Glutamatergic neuron (in vitro differentiated cells): ENCODE data around the gene CACNA1H. TPM values are rescaled to one million over a fixed set of nuclear protein-coding genes. Genes with fewer than 3 reads are reported as not detected.
"Not testable (repeated sequence)": the region's sequence is repeated elsewhere in the genome, so short reads cannot be mapped to it uniquely, and the experiment has no call there.

Source experiments
- DNase-seq: peaks from one replicate; pipeline ENCODE4 v3.0.0; 2022
- H3K27ac Mint-ChIP-seq: one replicate; pipeline ENCODE4 v1.8.0; 2020; ENCODE audit warnings: mild to moderate bottlenecking, mixed read lengths, inconsistent platforms; ENCODE audit not compliant: unreplicated experiment
- H3K27me3 Mint-ChIP-seq: one replicate; pipeline ENCODE4 v1.8.0; 2020; ENCODE audit warnings: mild to moderate bottlenecking, moderate library complexity, mixed read lengths, inconsistent platforms; ENCODE audit not compliant: unreplicated experiment
- H3K36me3 Mint-ChIP-seq: one replicate; pipeline ENCODE4 v1.8.0; 2020; ENCODE audit warnings: mild to moderate bottlenecking, mixed read lengths, inconsistent platforms; ENCODE audit not compliant: unreplicated experiment
- H3K4me1 Mint-ChIP-seq: one replicate; pipeline ENCODE4 v1.8.0; 2020; ENCODE audit warnings: mild to moderate bottlenecking, low read depth, mixed read lengths, inconsistent platforms; ENCODE audit not compliant: unreplicated experiment
- H3K4me3 Mint-ChIP-seq: one replicate; pipeline ENCODE4 v1.8.0; 2020; ENCODE audit warnings: mild to moderate bottlenecking, mixed read lengths, inconsistent platforms; ENCODE audit not compliant: unreplicated experiment
- H3K9me3 Mint-ChIP-seq: one replicate; pipeline ENCODE4 v1.8.0; 2020; ENCODE audit warnings: mild to moderate bottlenecking, moderate library complexity, mixed read lengths, inconsistent platforms; ENCODE audit not compliant: unreplicated experiment
- total RNA-seq: library from RNA; stranded (reverse); fragmentation: NEBNext Ultra II Directional; extraction: Animal tissue kit (Norgen Biotek cat#: 25700); gene quantifications from one replicate; pipeline ENCODE4 v1.2.1, GENCODE V29; 2021; ENCODE audit not compliant: unreplicated experiment
- TF ChIP-seq, protein P1 (sequence below): fragments of 200-600 bp; sonication (generic); IDR thresholded peaks from one replicate; pipeline ENCODE4 v1.5.0; 2021; ENCODE audit not compliant: partially characterized antibody, unreplicated experiment

Gene CACNA1H
- total RNA-seq, 1 donor from 2014 or later: 161 TPM

DNA sequence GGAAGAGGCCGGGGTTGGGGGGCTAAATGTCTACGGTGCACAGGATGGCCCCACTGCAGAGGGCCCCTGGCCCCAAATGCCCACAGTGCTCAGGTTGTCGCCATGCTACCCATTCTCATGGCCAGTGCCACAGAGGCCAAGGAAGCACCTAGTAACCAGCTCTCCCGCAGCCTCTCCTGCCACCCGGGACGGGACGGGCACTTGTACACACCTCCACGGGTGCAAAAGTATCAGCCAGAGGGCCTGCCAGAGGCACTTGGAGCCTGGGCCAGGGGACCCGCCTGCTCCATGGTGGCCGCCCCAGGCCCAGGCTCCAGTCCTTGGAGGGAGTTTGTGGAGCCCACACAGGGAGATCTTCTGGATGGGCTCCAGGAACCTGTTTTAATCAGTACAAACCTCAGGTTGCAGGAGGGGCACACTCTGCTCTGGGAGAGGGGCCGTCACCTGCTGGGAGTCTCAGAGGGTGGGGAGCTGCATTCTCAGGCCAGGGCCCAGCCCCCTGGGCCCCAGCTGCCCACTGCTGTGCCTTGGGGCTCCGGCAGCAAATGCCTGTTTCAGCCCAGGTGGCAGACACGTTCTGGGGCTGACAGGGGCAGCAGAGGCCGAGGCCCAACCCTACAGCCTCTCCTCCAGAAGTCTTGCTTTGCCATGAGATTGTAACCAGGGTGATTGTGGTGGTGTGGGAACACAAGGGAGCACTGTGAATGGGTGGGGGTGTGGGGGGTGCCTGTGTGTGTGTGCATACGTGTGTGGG is 110.9 kb downstream of the CACNA1H start:
- TF ChIP-seq, protein P1, sequence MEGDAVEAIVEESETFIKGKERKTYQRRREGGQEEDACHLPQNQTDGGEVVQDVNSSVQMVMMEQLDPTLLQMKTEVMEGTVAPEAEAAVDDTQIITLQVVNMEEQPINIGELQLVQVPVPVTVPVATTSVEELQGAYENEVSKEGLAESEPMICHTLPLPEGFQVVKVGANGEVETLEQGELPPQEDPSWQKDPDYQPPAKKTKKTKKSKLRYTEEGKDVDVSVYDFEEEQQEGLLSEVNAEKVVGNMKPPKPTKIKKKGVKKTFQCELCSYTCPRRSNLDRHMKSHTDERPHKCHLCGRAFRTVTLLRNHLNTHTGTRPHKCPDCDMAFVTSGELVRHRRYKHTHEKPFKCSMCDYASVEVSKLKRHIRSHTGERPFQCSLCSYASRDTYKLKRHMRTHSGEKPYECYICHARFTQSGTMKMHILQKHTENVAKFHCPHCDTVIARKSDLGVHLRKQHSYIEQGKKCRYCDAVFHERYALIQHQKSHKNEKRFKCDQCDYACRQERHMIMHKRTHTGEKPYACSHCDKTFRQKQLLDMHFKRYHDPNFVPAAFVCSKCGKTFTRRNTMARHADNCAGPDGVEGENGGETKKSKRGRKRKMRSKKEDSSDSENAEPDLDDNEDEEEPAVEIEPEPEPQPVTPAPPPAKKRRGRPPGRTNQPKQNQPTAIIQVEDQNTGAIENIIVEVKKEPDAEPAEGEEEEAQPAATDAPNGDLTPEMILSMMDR: no peak
- DNase-seq: no peak
- Mint-ChIP-seq H3K4me1 (peaks cover 6% of the 10 kb centered on the region), H3K27ac (peak overlapping the region; percentile 52), H3K27me3 (peaks cover 14% of the 10 kb centered on the region), H3K4me3 (no peak overlapping the region), H3K36me3 (no peaks in the 10 kb centered on the region), H3K9me3 (peaks cover 4% of the 10 kb centered on the region)

DNA sequence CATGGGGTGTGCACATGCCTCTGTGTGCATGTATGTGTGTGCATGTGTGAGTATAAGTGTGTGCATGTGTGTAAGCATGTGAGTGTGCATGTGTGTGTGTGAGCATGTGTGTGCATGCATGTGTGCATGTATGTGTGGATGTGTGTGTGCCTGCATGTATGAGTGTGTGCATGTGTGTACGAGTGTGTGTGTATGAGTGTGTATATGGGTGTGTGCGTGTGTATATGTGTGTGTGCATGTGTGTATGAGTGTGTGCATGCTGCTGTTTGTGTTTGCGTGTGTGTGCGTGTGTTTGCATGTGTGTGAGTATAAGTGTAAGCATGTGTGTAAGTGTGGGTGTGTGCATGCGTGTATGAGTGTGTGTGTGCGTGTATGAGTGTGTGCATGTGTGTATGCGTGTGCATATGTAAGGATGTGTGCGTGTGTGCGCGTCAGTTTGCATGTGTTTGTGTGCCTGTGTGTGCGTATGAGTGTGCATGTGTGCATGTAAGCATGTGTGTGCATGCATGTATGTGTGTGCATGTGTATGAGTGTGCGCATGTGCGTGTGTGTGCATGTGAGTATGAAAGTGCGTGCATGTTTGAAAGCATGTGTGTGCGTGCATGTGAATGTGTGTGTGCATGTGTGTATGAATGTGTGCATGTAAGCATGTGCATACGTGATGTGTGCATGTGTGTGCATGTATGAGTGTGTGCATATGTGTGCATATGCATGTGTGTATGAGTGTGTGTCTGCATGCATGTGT is 111.6 kb downstream of the CACNA1H start:
- peak overlapping the region; percentile 52 for H3K27ac Mint-ChIP-seq
- no peak overlapping the region for H3K4me3 Mint-ChIP-seq
- TF ChIP-seq, protein P1: no peak
- H3K27me3 Mint-ChIP-seq: peaks cover 14% of the 10 kb centered on the region
- H3K9me3 Mint-ChIP-seq: peaks cover 5% of the 10 kb centered on the region
- H3K36me3 Mint-ChIP-seq: no peaks in the 10 kb centered on the region
- DNase-seq: no peak
- peaks cover 4% of the 10 kb centered on the region for H3K4me1 Mint-ChIP-seq

DNA sequence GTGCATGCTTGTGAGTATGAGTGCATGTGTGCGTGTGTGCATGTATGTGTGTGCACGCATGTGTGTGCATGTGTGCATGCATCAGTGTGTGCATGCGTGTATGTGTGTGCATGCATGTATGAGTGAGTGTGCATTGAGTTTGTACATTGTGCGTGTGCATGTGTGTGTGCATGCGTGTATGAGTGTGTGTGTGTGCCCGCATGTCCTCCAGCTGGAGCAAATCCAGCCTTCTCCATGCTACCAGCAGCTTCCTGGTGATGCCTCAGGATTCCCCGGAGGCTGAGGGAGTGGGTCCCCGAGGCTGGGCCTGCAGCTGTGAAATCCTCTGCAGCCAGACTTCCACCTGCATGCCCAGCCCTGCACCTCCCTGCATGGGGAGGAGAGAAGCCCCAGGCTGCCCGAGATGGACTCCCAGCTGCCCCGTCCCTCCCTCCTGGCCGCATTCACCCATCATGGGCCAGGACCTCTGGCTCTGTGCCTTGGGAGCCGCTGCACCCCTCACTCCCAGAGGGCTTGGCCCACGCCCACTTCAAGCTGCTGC is 112.3 kb downstream of the CACNA1H start:
- Mint-ChIP-seq H3K9me3 (peaks cover 5% of the 10 kb centered on the region), H3K4me3 (no peak overlapping the region), H3K27me3 (peaks cover 14% of the 10 kb centered on the region), H3K36me3 (no peaks in the 10 kb centered on the region), H3K4me1 (peaks cover 4% of the 10 kb centered on the region), H3K27ac (peak overlapping the region; percentile 22)
- TF ChIP-seq, protein P1: no peak
- DNase-seq: no peak

DNA sequence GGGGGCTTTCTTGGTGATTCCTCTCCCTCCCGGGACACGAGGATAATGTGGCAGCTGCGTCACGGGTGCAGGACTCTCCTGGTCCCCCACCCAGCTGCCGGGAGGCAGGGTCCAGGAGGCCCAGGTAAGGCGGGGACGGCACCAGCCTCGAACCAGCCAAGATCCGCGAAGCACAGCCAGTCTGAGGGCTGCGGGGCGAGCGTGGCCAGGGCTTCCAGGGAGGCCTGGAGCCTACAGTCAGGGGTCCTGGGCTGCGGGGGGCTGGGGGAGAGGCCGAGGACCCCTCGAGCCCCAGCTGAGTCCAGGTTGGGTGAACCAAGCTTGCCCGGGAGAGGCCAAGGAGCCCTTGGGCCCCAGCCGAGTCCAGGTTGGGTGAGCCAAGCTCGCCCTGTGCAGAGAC is 112.9 kb downstream of the CACNA1H start:
- no peak for DNase-seq
- H3K27me3 Mint-ChIP-seq: peaks cover 11% of the 10 kb centered on the region
- H3K9me3 Mint-ChIP-seq: peaks cover 5% of the 10 kb centered on the region
- H3K4me1 Mint-ChIP-seq: peaks cover 4% of the 10 kb centered on the region
- H3K36me3 Mint-ChIP-seq: no peaks in the 10 kb centered on the region
- TF ChIP-seq, protein P1: no peak
- no peak overlapping the region for H3K4me3 Mint-ChIP-seq
- H3K27ac Mint-ChIP-seq: no peak overlapping the region

DNA sequence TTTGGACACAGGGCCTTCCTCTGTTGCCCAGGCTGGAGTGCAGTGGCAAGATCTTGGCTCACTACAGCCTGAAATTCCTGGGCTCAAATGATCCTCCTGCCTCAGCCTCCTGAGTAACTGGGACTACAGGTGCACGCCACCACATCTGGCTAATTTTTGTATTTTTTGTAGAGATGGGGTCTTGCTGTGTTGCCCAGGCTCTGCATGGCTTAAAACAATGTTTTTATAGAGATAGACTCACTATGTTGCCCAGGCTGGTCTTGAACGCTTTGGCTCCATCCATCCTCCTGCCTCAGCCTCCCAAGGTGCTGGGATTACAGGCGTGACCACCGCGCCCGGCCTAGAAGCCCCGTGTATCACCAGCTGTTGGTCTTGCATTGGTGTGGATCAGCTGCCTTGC is 116.5 kb downstream of the CACNA1H start:
- not testable (repeated sequence) for DNase-seq, H3K9me3 Mint-ChIP-seq, H3K27ac Mint-ChIP-seq, H3K4me3 Mint-ChIP-seq, H3K4me1 Mint-ChIP-seq, H3K27me3 Mint-ChIP-seq, H3K36me3 Mint-ChIP-seq
